T-helper 1 cell treated with Interleukin-12 subunit alpha and Interleukin-12 subunit beta and Interleukin-4 antibody, amounts not matched to agents 30 μg/mL and 1 μg/mL, for 36 hours (primary cell): ENCODE results near the gene GAB3.
A peak's percentile ranks its signal among the peaks of the same experiment; 100 is the strongest.

Experiments used
- H3K27ac Mint-ChIP-seq: one replicate; pipeline ENCODE4 v1.8.0; 2021; ENCODE audit warnings: mild to moderate bottlenecking, mixed read lengths
- H3K27me3 Mint-ChIP-seq: one replicate; pipeline ENCODE4 v1.8.0; 2021; ENCODE audit warnings: low read depth, mixed read lengths
- H3K36me3 Mint-ChIP-seq: one replicate; pipeline ENCODE4 v1.8.0; 2021; ENCODE audit warnings: low read depth, mixed read lengths
- H3K4me1 Mint-ChIP-seq: one replicate; pipeline ENCODE4 v1.8.0; 2021; ENCODE audit warnings: low read depth, mixed read lengths
- H3K4me3 Mint-ChIP-seq: one replicate; pipeline ENCODE4 v1.8.0; 2021; ENCODE audit warnings: mild to moderate bottlenecking, moderate library complexity, mixed read lengths
- H3K9me3 Mint-ChIP-seq: one replicate; pipeline ENCODE4 v1.8.0; 2021; ENCODE audit warnings: mixed read lengths

GAB3 gene

GRCh38 chrX:154774622-154775021 is 23.7 kb upstream of the GAB3 start:
- Mint-ChIP-seq H3K9me3 (no peaks in the 10 kb centered on the region), H3K27ac (no peak overlapping the region), H3K27me3 (no peaks in the 10 kb centered on the region), H3K36me3 (peaks cover 40% of the 10 kb centered on the region), H3K4me1 (peaks cover 8% of the 10 kb centered on the region), H3K4me3 (no peak overlapping the region)

GRCh38 chrX:154762537-154763296 is 11.8 kb upstream of the GAB3 start, which contains the start of gene DKC1:
TSS of gene DKC1 (plus strand) at chrX:154762864. CDS start at chrX:154762966, 102 bp downstream.
- Mint-ChIP-seq H3K27ac (peak within 1 kb of the TSS; percentile 94), H3K27me3 (no peaks in the 10 kb centered on the region), H3K4me3 (peak within 1 kb of the TSS; percentile 87), H3K36me3 (peaks cover 17% of the 10 kb centered on the region), H3K9me3 (no peaks in the 10 kb centered on the region), H3K4me1 (peaks cover 21% of the 10 kb centered on the region)

DNA sequence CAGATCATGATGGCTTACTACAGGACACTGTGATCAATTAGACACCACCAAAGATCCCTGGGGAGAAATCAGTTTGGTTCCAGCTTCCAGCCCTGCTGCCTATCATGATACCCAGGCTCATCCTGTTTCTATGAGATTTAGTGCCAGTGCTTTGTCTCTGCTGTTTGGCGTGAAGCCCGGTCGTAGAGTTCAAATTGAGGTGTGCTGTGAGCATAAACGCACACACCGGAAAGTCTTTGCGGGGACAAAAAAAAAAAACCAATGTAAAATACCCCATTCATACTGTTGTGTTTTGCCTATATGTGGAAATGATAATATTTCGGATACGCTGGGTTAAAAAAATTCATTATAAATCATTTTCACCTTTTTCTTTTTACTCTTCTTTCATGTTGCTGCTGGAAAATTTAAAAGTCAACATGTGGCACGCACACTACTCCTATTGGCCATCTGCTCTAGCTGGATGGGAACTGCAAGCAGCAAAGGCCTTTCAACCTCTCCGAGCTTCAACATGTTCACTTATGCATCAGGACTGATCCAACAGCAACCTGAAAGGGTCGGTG is 11.2 kb upstream of the GAB3 start:
- Mint-ChIP-seq H3K9me3 (no peaks in the 10 kb centered on the region), H3K27me3 (no peaks in the 10 kb centered on the region), H3K27ac (peak overlapping the region; percentile 94), H3K4me1 (peaks cover 21% of the 10 kb centered on the region), H3K4me3 (peak overlapping the region; percentile 87), H3K36me3 (peaks cover 17% of the 10 kb centered on the region)

GRCh38 chrX:154758696-154759095 is 7.8 kb upstream of the GAB3 start:
- no peaks in the 10 kb centered on the region for H3K27me3 Mint-ChIP-seq

DNA sequence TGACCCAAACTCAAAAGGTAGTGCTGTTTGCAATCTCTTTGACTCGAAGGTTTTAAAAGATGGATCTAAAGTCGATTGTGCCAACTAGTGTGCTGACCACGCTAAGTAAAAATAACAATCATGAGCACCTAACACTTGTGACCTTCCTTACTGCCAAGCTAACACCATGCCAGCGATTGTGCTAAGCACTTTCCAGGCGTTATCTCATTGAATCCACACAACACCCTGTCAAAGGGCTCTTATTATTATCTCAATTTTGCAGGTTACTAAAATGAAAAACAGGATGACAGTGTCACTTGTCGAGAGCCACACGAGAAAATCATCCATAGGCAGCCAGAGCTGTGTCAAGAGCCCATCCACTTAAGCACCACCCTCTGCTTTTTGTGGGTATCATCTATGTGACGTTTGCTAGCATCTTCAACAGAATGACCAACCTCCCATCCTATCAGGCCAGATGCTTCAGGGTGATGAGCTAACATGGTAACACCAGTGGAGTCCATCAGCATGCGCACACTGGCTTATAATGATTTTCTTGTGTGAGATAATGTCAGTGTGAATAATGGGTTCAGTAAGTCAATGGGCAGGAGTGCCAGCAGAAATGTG is 893 bp upstream of the GAB3 start:
- Mint-ChIP-seq H3K27ac (peak overlapping the region; percentile 80), H3K4me1 (peaks cover 13% of the 10 kb centered on the region)

More at GRCh38 chrX:154758696-154759095, 7.8 kb upstream of the GAB3 start:
- H3K9me3 Mint-ChIP-seq = no peaks in the 10 kb centered on the region
- H3K36me3 Mint-ChIP-seq = no peaks in the 10 kb centered on the region
- H3K4me1 Mint-ChIP-seq = peaks cover 12% of the 10 kb centered on the region
- no peak overlapping the region for H3K4me3 Mint-ChIP-seq
- H3K27ac Mint-ChIP-seq = no peak overlapping the region

DNA sequence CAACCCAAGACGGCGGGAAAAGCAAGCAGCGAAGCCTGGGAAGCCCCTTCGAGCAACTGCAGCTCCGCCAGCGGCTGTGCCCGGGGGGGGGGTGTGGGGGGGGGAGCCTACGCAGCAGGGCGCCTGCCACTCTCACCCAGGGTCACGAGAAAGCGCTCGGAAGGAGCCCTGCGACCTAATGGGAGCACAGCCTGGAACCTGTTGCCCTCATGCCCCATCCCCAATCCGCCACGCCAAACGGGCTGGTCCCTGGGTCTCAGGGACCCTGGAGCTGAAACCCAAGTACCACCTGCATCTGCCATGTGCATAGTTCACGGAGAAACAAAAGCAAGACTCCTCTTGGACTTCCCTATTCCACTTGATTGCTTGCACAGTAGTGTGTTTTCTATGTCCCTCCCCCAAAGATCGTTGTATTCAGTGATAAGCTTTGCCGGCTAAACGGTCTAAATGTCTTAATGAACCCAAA is 359 bp upstream of the GAB3 start:
- Mint-ChIP-seq H3K4me3 (peak overlapping the region; percentile 80), H3K27ac (peak overlapping the region; percentile 80), H3K36me3 (peaks cover 2% of the 10 kb centered on the region), H3K9me3 (no peaks in the 10 kb centered on the region), H3K27me3 (peaks cover 13% of the 10 kb centered on the region), H3K4me1 (peaks cover 15% of the 10 kb centered on the region)

More for the DNA sequence above, 893 bp upstream of the GAB3 start:
- Mint-ChIP-seq H3K9me3 (no peaks in the 10 kb centered on the region), H3K27me3 (peaks cover 13% of the 10 kb centered on the region), H3K36me3 (no peaks in the 10 kb centered on the region), H3K4me3 (peak overlapping the region; percentile 80)

DNA sequence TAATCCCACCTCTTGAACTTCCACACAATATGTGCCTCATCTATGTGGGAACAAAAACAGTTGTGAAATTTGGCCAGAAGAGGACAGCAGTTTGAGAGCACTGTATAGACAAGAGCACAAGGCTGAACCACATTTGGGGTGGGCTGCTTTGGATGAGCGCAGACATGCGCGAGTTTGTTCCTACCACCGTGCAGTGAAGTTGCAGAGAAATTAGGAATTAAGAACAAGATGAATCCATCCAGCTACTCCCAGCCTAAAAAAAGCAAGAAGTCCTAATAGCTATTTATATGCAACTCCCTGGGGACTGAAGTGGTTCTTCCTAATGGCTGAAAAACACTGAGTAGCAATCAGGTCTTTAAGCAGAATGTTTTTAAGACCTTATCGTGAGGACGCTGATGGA is 1.0 kb downstream of the GAB3 start:
- peak overlapping the region; percentile 65 for H3K27ac Mint-ChIP-seq
- H3K4me1 Mint-ChIP-seq = peaks cover 17% of the 10 kb centered on the region
- peak overlapping the region; percentile 83 for H3K4me3 Mint-ChIP-seq
- peaks cover 13% of the 10 kb centered on the region for H3K27me3 Mint-ChIP-seq
- peaks cover 4% of the 10 kb centered on the region for H3K9me3 Mint-ChIP-seq
- H3K36me3 Mint-ChIP-seq = peaks cover 10% of the 10 kb centered on the region

DNA sequence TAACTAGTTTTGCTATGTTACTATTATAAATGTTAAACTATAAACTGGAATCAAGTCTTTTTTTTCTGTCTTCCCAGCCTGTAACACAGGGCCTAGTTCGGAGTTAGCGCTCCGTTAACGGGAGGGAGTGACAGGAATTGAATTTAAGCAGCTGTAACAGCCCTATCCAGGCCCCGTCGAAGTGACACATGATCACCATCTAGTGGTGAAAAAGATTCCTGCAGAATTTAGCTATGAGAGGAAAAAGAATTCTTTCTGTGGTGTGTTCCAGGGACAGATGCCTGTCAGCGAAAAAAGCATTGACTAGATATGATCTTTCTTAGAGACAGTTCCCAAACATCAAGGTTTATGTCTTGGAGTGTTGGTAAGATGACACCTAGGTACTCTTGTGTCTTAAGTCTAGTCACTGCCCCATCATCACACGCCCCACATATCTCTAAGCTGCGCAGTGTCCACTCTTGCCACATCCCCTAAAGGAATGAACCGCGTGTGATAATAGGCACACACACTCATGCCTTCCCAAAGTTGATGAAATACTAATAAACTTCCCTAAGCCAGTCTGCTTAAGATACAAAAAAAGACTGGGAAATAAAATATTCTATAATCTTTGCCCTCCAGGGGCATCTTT is 2.1 kb downstream of the GAB3 start:
- Mint-ChIP-seq H3K27ac (no peak overlapping the region), H3K4me3 (peak overlapping the region; percentile 83), H3K4me1 (peaks cover 21% of the 10 kb centered on the region)

GRCh38 chrX:154742613-154743012 is 8.3 kb downstream of the GAB3 start:
- Mint-ChIP-seq H3K9me3 (peaks cover 4% of the 10 kb centered on the region), H3K27me3 (no peaks in the 10 kb centered on the region), H3K27ac (peak overlapping the region; percentile 22), H3K36me3 (peaks cover 27% of the 10 kb centered on the region), H3K4me3 (no peak overlapping the region), H3K4me1 (peaks cover 34% of the 10 kb centered on the region)

More for the DNA sequence above, 2.1 kb downstream of the GAB3 start:
- H3K9me3 Mint-ChIP-seq = peaks cover 4% of the 10 kb centered on the region
- peaks cover 13% of the 10 kb centered on the region for H3K27me3 Mint-ChIP-seq
- H3K36me3 Mint-ChIP-seq = peaks cover 15% of the 10 kb centered on the region

- Mint-ChIP-seq H3K9me3 (no peaks in the 10 kb centered on the region), H3K36me3 (peaks cover 31% of the 10 kb centered on the region), H3K4me3 (no peak overlapping the region), H3K4me1 (peaks cover 54% of the 10 kb centered on the region), H3K27me3 (no peaks in the 10 kb centered on the region), H3K27ac (no peak overlapping the region)
Observed at GRCh38 chrX:154739952-154740465, 10.9 kb downstream of the GAB3 start.

DNA sequence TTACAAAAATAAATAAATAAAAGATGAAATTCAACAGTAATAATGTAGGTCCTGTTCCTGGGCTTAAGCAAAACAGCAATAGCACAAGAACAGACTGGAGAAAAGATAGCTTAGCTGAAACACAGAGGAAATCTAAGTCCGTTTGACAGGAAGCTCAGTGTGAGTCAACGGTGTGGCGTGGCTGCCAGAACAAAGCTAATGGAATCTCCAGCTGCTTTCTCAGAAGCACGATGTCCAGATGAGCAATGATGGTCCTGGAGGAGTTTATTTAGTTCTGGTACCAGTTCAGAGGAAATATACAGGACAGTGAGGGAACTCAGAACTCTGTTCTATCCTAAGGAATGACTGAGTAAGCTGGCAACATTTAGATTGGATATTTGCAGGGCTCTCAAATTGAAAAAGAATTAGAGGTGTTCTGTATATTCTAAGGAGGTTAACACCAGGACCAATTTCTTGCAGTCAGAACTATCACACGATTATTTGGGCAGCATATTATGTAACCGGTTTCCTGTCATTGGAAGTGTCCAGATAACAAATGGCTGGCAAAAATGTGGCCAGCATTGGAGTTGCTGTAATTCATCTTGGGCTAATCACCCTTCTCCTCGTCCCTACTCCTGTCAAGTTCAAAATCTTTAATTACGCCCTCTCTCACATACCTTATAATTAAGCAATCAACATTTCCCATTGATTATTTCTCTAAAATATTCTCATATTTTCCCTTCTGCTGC is 12.7 kb downstream of the GAB3 start:
- H3K4me3 Mint-ChIP-seq = peak overlapping the region; percentile 5
- no peaks in the 10 kb centered on the region for H3K9me3 Mint-ChIP-seq
- peaks cover 64% of the 10 kb centered on the region for H3K4me1 Mint-ChIP-seq
- no peaks in the 10 kb centered on the region for H3K27me3 Mint-ChIP-seq
- peak overlapping the region; percentile 82 for H3K27ac Mint-ChIP-seq
- H3K36me3 Mint-ChIP-seq = peaks cover 25% of the 10 kb centered on the region

DNA sequence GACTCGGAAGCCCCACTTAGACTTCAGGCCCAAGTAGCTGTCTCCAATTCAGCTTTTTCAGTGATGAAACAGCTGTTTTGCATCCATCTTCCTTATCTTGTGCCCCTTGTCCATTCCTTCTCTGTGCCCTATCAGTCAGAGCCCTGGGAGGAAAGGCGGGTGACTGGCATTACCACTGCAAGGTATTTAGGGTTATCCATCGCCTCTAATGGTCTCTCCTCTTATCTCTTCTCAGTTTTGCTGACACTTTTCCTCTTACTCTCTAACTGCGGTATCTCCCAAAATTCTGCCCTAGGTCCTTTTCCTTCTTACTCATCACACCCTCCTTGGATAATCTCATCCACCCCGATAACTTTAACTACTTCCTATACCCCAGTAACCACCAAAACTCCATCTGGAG is 13.7 kb downstream of the GAB3 start:
- Mint-ChIP-seq H3K36me3 (peaks cover 21% of the 10 kb centered on the region), H3K4me1 (peaks cover 67% of the 10 kb centered on the region), H3K27me3 (no peaks in the 10 kb centered on the region), H3K27ac (peak overlapping the region; percentile 70), H3K9me3 (no peaks in the 10 kb centered on the region), H3K4me3 (peak overlapping the region; percentile 52)

DNA sequence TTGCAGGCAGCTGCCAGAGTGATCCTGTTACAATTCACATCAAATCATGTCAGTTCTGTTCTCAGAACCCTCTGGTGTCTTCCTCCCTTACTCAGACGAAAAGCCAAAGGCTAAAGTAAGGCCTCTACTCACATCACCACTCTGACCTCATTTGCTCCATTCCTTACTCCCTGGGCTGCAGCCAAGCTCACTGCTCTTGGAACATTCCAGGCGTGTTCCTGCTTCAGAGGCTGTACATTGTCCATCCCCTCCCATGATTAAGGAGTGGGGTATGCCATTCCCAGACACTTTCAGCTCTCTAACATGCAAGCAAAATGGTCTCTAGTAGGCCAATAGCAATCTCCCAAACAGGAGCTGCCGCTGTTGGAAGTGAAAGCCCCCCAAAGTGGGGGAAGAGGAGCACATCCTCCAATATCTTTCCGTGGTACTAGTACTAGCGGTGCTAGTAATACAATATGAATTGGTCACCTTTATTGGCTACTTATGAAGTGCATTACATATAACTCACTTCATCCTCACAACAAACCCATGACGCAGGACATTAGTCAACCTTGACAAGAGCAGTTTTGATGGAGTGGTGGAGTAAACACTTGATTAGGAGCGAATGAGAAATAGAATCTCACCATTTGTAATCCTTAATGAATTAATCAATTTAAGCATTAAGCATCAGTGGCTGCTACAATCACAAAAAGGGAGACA is 15.0 kb downstream of the GAB3 start:
- Mint-ChIP-seq H3K27ac (peak overlapping the region; percentile 92), H3K4me3 (peak overlapping the region; percentile 76), H3K36me3 (peaks cover 33% of the 10 kb centered on the region), H3K27me3 (no peaks in the 10 kb centered on the region), H3K9me3 (no peaks in the 10 kb centered on the region), H3K4me1 (peaks cover 79% of the 10 kb centered on the region)
